Stimulated activated naive CD8-positive, alpha-beta T cell treated with anti-CD3 and anti-CD28 coated beads, Interleukin-15, amount 100 ng/mL, for 72 hours (primary cell): ENCODE results near the gene BNIP3.
"Not testable (repeated sequence)": the region's sequence is repeated elsewhere in the genome, so short reads cannot be mapped to it uniquely, and the experiment has no call there.

Source experiments
- ATAC-seq: fragments of 150-1000 bp; cut with Tn5 transposase; 2 replicates; pipeline ENCODE4 v1.10.0; 2021; ENCODE audit warnings: mild to moderate bottlenecking, moderate library complexity
- DNase-seq, 2 donors: peaks; one replicate each; pipeline ENCODE4 v3.0.0; 2021 to 2022
- H3K27ac Mint-ChIP-seq, 2 donors: one replicate each; pipeline ENCODE4 v1.8.0; 2022; ENCODE audit warnings: mild to moderate bottlenecking in 2 of 2, mixed read lengths in 2 of 2, moderate library complexity in 2 of 2
- H3K27me3 Mint-ChIP-seq: one replicate; pipeline ENCODE4 v1.8.0; 2022; ENCODE audit warnings: mixed read lengths
- H3K4me1 Mint-ChIP-seq: one replicate; pipeline ENCODE4 v1.8.0; 2022; ENCODE audit warnings: mild to moderate bottlenecking, mixed read lengths
- H3K4me3 Mint-ChIP-seq, 2 donors: one replicate each; pipeline ENCODE4 v1.8.0; 2022; ENCODE audit warnings: mild to moderate bottlenecking in 2 of 2, mixed read lengths in 2 of 2, moderate library complexity in 1 of 2
- H3K9me3 Mint-ChIP-seq, 2 donors: one replicate each; pipeline ENCODE4 v1.8.0; 2022; ENCODE audit warnings: mixed read lengths in 2 of 2

The BNIP3 gene

DNA sequence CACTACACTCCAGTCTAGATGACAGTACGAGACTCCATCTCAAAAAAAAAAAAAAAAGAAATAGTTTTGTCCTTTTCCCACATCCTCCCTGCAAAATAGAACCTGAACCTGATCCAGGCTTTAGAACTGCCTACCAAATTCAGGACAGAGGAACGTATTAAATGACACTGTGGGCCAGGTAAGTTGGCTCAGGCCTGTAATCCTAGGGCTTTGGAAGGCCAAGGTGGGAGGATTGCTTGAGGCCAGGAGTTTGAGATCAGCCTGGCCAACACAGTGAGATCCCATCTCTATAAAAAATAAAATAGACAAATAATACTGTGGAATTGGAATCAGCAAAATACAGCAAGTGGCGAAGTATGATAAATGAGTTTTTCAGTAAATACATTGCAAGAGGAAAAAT, 10.0 kb upstream of the BNIP3 start:
- ATAC-seq: no peak

DNA sequence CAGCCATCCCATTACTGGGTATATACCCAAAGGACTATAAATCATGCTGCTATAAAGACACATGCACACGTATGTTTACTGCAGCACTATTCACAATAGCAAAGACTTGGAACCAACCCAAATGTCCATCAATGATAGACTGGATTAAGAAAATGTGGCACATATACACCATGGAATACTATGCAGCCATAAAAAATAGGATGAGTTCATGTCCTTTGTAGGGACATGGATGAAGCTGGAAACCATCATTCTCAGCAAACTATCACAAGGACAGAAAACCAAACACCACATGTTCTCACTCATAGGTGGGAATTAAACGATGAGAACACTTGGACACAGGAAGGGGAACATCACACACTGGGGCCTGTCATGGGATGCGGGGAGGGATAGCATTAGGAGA, 6.1 kb upstream of the BNIP3 start:
- not testable (repeated sequence) for H3K9me3 Mint-ChIP-seq, DNase-seq, H3K4me3 Mint-ChIP-seq, ATAC-seq, H3K27ac Mint-ChIP-seq, H3K27me3 Mint-ChIP-seq, H3K4me1 Mint-ChIP-seq

More for the DNA sequence above, 10.0 kb upstream of the BNIP3 start:
- Mint-ChIP-seq H3K27ac (no peak overlapping the region), H3K9me3 (no peaks in the 10 kb centered on the region), H3K4me1 (no peaks in the 10 kb centered on the region), H3K27me3 (no peaks in the 10 kb centered on the region), H3K4me3 (no peak overlapping the region)
- no peak for DNase-seq

DNA sequence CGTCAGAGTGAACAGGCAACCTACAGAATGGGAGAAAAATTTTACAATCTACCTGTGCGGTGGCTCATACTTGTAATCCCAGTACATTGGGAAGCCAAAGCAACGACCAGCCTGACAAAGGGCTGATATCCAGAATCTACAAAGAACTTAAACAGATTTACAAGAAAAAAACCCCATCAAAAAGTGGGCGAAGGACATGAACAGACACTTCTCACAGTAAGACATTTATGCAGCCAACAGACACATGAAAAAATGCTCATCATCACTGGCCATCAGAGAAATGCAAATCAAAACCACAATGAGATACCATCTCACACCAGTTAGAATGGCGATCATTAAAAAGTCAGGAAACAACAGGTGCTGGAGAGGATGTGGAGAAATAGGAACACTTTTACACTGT, 5.6 kb upstream of the BNIP3 start:
- H3K9me3 Mint-ChIP-seq, H3K27ac Mint-ChIP-seq, H3K4me1 Mint-ChIP-seq, H3K27me3 Mint-ChIP-seq, DNase-seq, H3K4me3 Mint-ChIP-seq, ATAC-seq: not testable (repeated sequence)

DNA sequence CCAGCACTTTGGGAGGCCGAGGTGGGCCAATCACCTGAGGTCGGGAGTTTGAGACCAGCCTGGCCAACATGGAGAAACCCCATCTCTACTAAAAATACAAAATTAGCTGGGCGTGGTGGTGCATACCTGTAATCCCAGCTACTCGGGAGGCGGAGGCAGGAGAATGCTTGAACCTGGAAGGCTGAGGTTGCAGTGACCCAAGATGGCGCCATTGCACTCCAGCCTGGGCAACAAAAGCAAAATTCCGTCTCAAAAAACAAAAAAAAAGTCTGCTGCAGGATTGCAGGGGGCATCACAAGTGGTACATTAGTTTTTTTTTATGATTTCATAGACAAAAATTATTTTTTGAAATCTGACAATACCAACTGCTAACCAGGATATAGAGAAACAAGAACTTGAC, 5.1 kb upstream of the BNIP3 start:
- not testable (repeated sequence) for DNase-seq, H3K27ac Mint-ChIP-seq, H3K27me3 Mint-ChIP-seq, ATAC-seq, H3K4me3 Mint-ChIP-seq, H3K9me3 Mint-ChIP-seq, H3K4me1 Mint-ChIP-seq

DNA sequence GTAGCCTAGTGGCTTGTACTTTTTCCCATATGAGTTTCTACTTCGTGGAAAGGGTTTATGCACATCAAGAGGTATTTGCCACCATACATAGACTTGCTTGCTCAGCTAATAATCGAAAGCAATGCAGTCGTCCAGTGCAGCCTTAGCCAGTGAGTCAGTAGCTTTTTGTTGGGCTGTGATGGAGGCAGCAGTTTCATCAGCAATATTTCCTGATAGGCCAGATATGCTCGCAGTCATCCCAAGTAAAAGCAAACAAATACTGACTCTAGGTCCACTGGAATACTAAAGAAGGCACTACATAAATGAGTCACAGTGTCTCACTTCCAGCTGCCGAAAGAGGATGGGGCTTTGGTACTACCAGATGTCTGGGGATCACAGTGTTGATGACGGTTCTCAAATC, 2.1 kb upstream of the BNIP3 start:
- H3K9me3 Mint-ChIP-seq: no peaks in the 10 kb centered on the region
- ATAC-seq: no peak
- DNase-seq: no peak
- no peaks in the 10 kb centered on the region for H3K27me3 Mint-ChIP-seq
- H3K4me1 Mint-ChIP-seq: peaks cover 21% of the 10 kb centered on the region
- no peak overlapping the region for H3K27ac Mint-ChIP-seq
- H3K4me3 Mint-ChIP-seq: no peak overlapping the region

DNA sequence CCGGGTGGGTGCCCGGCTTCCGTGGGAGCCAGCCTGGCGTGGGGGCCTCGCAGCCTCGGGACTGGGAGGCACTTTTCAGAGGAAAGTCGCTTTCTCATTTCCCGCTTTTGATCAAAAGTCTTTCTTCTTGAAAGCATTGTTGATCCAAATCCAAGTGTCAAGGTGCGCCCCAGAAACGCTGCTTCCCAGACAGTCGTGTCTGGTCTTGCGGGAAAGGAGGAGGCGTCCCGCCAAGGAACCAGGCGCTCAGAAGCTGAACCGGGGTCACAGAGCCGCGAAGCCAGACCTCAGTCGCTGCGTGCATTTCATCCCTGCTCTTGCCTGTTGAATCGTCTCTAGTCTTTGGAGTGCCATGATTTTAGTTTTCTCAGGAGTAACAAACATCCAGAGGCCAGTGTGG, 1.1 kb upstream of the BNIP3 start:
- Mint-ChIP-seq H3K4me1 (peaks cover 31% of the 10 kb centered on the region), H3K27ac (no peak overlapping the region), H3K4me3 (peak overlapping the region; percentile 47 to 67), H3K27me3 (no peaks in the 10 kb centered on the region), H3K9me3 (no peaks in the 10 kb centered on the region)
- no peak for DNase-seq
- no peak for ATAC-seq

DNA sequence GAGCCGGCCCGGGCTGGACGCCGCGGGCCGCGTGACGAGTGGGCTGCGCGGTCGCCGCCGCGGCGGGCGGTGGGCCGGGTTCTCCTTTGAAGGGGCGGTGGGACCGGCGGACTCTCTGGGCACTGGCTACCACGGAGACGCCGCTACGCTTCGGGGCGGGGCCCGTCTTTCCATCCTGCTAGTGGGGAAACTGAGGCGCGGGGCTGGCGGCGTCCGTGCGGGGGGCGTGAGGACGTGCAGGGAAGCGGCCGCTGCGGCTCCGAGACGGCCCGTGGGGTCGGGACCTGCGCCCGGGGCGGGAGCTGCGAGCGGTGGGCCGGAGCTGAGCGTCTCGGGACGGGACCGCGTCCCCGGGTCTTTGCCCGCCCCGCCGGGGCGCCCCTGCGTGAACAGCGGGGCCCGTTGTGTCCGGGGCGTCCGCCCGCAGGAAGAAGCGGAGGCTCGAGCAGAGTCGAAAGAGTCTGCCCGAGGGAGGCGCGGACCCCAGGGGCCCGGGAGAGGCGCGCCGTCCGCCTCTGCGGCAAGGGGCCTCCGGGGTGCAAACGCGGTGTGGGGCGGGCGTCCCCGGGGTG, 548 bp upstream of the BNIP3 start:
- DNase-seq: peak in 1 of 2 donors; percentile 31
- no peak overlapping the region for H3K27ac Mint-ChIP-seq
- H3K9me3 Mint-ChIP-seq: no peaks in the 10 kb centered on the region
- no peaks in the 10 kb centered on the region for H3K27me3 Mint-ChIP-seq
- H3K4me3 Mint-ChIP-seq: peak overlapping the region; percentile 91 to 95
- H3K4me1 Mint-ChIP-seq: peaks cover 36% of the 10 kb centered on the region
- ATAC-seq: peak; percentile 44

DNA sequence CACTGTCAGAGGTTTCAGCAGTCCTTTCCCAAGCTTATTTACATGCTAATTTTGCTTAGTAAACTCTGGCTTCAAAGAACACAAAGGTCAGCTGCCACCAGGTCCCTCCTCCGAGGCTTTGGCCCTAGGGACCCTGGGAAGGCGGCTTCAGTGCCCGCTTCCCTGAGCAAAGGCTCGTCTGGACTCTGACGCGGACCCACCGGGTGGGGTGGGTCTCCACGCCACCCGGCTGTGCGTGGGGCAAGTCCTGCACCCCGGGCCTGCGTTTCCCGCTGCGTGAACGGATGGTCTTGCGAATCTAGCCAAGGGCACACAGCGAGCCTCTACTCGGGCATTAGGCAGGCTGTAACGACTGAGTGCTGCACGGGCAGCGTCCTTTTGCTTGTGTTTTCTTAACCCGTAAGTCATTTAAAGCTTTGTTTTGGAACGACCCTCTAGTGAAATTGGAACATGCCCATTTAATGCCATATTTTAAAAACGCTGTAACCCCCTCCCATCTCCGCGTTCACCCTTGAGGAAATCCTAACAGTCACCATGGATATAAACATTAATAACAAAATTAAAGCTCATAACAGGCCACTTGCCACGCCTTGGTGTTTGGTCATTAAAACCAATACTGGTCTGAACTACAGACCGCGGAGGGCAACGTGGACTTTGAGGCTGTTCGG, 828 bp downstream of the BNIP3 start:
- peak overlapping the region; percentile 91 to 95 for H3K4me3 Mint-ChIP-seq
- DNase-seq (peak in 1 of 2 donors; percentile 14), ATAC-seq (no peak)
- peak overlapping the region; percentile 81 to 88 for H3K27ac Mint-ChIP-seq
- H3K27me3 Mint-ChIP-seq: no peaks in the 10 kb centered on the region
- peaks cover 50% of the 10 kb centered on the region for H3K4me1 Mint-ChIP-seq
- no peaks in the 10 kb centered on the region for H3K9me3 Mint-ChIP-seq

DNA sequence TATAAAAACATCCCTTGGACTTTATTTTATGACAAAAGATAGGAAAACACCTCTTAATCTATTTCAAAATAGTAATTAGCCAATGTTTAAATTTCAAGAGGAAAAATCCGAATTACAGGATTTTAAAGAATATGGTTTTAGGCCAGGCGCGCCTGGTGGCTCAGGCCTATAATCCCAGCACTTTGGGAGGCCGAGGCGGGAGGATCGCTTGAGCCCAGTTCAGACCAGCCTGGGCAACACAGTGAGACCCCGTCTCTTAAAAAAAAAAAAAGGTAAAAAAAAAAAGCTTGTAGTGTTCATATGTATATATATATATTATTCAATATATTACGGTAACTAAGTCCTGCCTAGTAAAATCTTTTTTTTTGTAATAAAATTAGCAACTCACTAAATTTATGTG, 1.4 kb downstream of the BNIP3 start:
- Mint-ChIP-seq H3K4me3 (peak overlapping the region; percentile 77 to 91), H3K27me3 (no peaks in the 10 kb centered on the region), H3K9me3 (no peaks in the 10 kb centered on the region), H3K27ac (peak overlapping the region in 1 of 2 donors; percentile 22), H3K4me1 (peaks cover 56% of the 10 kb centered on the region)
- ATAC-seq (no peak), DNase-seq (no peak)

DNA sequence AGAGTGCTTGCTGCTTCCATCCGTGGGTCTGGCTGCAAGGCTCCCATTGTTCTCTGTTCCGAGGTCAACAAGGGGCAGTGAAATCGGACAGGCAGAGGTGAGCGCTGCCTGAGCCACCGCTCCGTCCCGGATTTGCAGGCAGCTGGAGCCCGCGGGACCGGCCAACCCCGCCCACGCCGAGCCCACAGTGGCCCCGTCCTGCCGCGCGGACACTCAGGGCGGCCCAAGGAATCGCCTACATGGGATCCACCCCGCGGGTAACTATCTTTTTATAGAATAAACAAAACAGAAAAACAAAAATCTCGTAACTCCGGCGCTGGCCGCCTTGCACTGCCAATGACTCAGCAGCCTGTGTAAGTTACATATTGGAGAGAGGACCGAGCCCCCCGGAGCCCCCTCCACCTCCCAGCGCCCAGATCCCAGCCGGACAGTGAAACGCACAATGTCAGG, 1.9 kb downstream of the BNIP3 start:
- peak overlapping the region in 1 of 2 donors; percentile 50 for H3K27ac Mint-ChIP-seq
- no peaks in the 10 kb centered on the region for H3K9me3 Mint-ChIP-seq
- ATAC-seq: no peak
- peak overlapping the region; percentile 77 to 91 for H3K4me3 Mint-ChIP-seq
- H3K27me3 Mint-ChIP-seq: no peaks in the 10 kb centered on the region
- no peak for DNase-seq
- H3K4me1 Mint-ChIP-seq: peaks cover 60% of the 10 kb centered on the region

DNA sequence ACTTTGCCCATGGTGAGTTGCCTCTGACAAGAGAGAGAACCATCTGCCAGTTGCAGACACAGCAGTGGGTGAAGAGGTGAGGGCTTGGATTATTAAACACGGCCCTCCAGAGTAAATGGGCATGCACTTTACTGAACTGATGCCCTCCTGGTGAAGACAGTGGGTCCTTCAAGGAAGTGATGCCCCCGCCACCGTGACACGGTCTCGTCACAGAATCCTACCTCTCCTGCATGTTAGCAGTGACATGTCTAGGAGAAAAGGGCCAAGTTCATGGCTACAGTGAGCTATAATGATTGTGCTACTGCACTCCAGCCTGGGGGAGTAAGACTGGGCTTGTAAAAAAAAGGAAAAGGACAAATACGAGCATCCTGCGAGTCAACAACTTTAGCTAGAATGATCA, 2.4 kb downstream of the BNIP3 start:
- H3K9me3 Mint-ChIP-seq: no peaks in the 10 kb centered on the region
- DNase-seq: no peak
- H3K4me3 Mint-ChIP-seq: peak overlapping the region; percentile 77 to 91
- H3K27me3 Mint-ChIP-seq: no peaks in the 10 kb centered on the region
- H3K4me1 Mint-ChIP-seq: peaks cover 66% of the 10 kb centered on the region
- no peak for ATAC-seq
- peak overlapping the region; percentile 50 to 52 for H3K27ac Mint-ChIP-seq

DNA sequence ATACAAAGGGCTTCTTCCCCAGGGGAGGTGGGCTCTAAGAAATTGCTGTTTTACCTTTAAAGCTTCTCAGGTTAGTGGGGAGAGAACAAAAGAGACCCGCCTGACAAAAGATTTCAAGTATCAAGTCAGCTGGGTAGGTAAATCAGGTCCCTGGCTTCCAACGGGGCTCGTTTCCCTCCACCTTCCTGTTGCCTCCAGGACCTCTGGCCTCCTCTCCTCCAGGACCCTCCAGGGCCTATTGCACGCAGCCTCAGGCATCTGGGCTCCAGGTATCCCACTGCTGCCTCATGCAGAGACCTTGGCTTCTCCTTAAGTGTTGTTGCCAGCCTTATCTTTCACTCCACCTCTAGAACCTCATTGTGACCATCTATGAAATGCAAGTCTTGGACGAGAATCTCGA, 2.9 kb downstream of the BNIP3 start:
- Mint-ChIP-seq H3K4me3 (peak overlapping the region; percentile 77 to 91), H3K4me1 (peaks cover 70% of the 10 kb centered on the region), H3K9me3 (no peaks in the 10 kb centered on the region), H3K27ac (peak overlapping the region in 1 of 2 donors; percentile 74), H3K27me3 (no peaks in the 10 kb centered on the region)
- ATAC-seq: no peak
- no peak for DNase-seq

DNA sequence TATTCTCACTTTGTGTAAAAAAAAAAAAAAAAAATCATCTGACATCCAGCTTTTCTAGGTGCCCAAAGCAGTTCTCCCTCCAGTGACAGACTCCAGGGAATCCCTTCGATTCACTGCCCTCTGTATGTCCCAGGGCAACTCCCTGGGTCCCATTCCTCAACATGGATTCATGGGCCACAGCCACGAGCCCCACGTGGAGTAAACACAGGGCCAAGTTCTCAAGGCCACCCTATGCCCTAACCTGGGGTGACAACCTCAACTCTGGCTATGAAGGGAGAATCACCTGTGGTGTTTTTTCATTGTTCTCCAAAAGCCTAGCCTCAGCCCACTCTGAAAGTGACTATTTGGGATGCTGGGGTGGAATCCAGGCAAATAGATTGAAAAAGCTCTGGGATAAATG, 3.4 kb downstream of the BNIP3 start:
- peak overlapping the region in 1 of 2 donors; percentile 49 for H3K4me3 Mint-ChIP-seq
- H3K9me3 Mint-ChIP-seq: no peaks in the 10 kb centered on the region
- DNase-seq (no peak), ATAC-seq (no peak)
- no peak overlapping the region for H3K27ac Mint-ChIP-seq
- no peaks in the 10 kb centered on the region for H3K27me3 Mint-ChIP-seq
- peaks cover 75% of the 10 kb centered on the region for H3K4me1 Mint-ChIP-seq

DNA sequence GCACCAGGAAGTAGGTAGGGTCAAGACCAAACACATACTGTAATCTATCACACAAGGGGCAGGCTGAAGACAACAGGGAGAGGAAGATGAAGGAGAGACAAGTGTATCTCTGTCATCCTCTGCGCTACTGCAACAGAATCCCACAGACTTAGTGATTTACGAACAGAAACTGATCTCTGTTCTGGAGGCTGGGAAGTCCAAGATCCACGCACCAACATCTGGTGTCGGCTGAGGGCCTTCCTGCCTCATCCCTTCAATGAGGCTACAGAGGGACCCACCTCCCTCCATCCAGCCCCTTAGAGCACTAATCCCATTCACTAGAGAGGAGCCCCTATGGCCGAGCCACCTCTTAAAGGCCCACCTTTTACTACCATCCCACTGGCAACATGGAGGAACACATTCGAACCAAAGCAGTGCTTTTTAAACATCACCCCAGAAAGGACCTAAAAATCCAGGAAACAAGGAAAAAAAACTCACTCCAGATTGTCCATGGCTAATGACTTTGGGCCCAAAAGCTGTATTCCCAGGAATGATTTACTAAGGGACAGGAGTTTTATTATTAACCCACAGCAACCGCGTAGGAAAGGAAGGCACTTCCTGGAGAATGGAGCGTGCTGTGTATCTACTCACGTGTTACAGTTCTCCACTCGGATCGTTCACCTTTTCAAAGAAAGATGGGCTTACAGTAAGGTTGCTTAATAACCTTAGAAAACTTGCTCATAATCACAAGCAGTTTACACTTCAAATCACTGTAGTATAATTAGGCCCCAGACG, 4.2 kb downstream of the BNIP3 start:
- Mint-ChIP-seq H3K27me3 (no peaks in the 10 kb centered on the region), H3K9me3 (no peaks in the 10 kb centered on the region), H3K27ac (no peak overlapping the region), H3K4me1 (peaks cover 84% of the 10 kb centered on the region), H3K4me3 (peak overlapping the region in 1 of 2 donors; percentile 49)
- DNase-seq: no peak
- ATAC-seq: no peak

DNA sequence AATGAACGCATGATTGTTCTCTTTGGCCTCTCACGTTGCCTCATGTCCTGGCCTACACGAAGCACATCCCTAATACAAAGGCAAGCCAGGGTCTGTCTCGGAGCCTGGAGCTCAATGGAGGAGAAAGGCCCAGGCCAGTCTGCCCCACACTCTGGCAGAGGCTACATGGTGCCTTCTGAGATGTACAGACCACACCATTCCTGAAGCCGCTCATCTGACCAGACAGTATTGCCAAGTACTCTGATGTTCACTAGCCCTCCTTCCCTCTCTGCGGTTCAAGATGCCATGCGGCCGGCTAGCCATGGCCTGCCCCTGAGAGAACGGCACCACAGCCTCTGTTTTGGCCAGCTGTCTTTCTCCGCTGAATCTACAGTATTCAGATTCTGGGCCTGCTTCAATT, 5.9 kb downstream of the BNIP3 start:
- peaks cover 97% of the 10 kb centered on the region for H3K4me1 Mint-ChIP-seq
- no peaks in the 10 kb centered on the region for H3K9me3 Mint-ChIP-seq
- H3K4me3 Mint-ChIP-seq: no peak overlapping the region
- no peaks in the 10 kb centered on the region for H3K27me3 Mint-ChIP-seq
- DNase-seq (no peak), ATAC-seq (no peak)
- H3K27ac Mint-ChIP-seq: peak overlapping the region in 1 of 2 donors; percentile 9

DNA sequence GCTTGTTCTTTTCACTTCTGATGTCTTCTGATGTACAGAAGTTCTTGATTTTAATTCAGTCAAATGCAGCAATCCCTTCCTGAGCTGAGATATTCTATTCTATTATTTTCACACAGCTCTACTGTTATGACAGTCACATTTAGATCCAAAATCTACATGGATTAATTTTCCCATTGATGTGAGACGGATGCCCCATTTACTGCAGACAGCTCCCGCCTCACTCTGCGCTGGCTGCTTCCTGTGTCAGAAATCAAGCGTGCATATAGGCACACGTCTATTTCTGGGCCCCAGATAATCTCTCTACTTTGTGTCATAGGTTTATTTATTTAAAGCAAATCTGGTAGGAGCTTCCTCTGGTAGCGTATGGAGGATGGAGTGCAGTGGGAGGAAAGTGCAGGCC, 6.7 kb downstream of the BNIP3 start:
- peaks cover 100% of the 10 kb centered on the region for H3K4me1 Mint-ChIP-seq
- DNase-seq: no peak
- ATAC-seq: no peak
- no peak overlapping the region for H3K27ac Mint-ChIP-seq
- H3K27me3 Mint-ChIP-seq: no peaks in the 10 kb centered on the region
- no peaks in the 10 kb centered on the region for H3K9me3 Mint-ChIP-seq
- peak overlapping the region; percentile 6 to 55 for H3K4me3 Mint-ChIP-seq
